Esophagus muscularis mucosa (tissue), 4 donors: Measurements from ENCODE around the gene SPTB. TPM values are rescaled to one million over a fixed set of nuclear protein-coding genes. Genes with fewer than 3 reads are reported as not detected.

ENCODE experiments used
- DNase-seq: peaks from one replicate; pipeline ENCODE4 v3.0.0-alpha.2; 2017; ENCODE audit errors: extremely low spot score
- H3K27ac ChIP-seq, 4 donors: fragments of 200-600 bp; sonication (generic); replicated peaks in 1 of 4; 1 replicate in 3 of 4; 2 replicates in 1 of 4; pipeline ENCODE4 v1.5.1; 2016 to 2019; ENCODE audit warnings: mild to moderate bottlenecking in 1 of 4
- H3K27me3 ChIP-seq, 4 donors: fragments of 200-600 bp; sonication (generic); one replicate each; pipeline versions ENCODE4 v1.5.1 to v1.6.0; 2016 to 2019
- H3K36me3 ChIP-seq, 4 donors: fragments of 200-600 bp; sonication (generic); one replicate each; pipeline ENCODE4 v1.5.1; 2016 to 2019
- H3K4me1 ChIP-seq, 4 donors: fragments of 200-600 bp; sonication (generic); one replicate each; pipeline ENCODE4 v1.5.1; 2016 to 2019
- H3K4me3 ChIP-seq, 4 donors: fragments of 200-600 bp; sonication (generic); 1 replicate in 2 of 4; 2 replicates in 2 of 4; pipeline ENCODE4 v1.5.1; 2016 to 2019; ENCODE audit warnings: mild to moderate bottlenecking in 4 of 4, moderate library complexity in 1 of 4
- H3K9me3 ChIP-seq, 4 donors: fragments of 200-600 bp; sonication (generic); 1 replicate in 3 of 4; 2 replicates in 1 of 4; pipeline ENCODE4 v1.5.1; 2016 to 2019
- CTCF ChIP-seq, 3 experiments: fragments of 200-600 bp in 2 of 3; fragments of 450-650 bp in 1 of 3; sonication (generic) in 2 of 3; IDR thresholded peaks; one replicate each; pipeline ENCODE4 v1.5.1; 2017 to 2019; ENCODE audit warnings: antibody characterized with exemption in 3 of 3, mild to moderate bottlenecking in 2 of 3, moderate library complexity in 1 of 3
- EP300 ChIP-seq: sonication (generic); formaldehyde crosslinking; IDR thresholded peaks from one replicate; pipeline ENCODE4 v1.6.1; 2017; ENCODE audit warnings: antibody characterized with exemption
- POLR2A ChIP-seq: fragments of 450-650 bp; IDR thresholded peaks from one replicate; pipeline ENCODE4 v1.6.1; 2017; ENCODE audit warnings: antibody characterized with exemption, moderate library complexity, mild to moderate bottlenecking, low read depth
- POLR2AphosphoS5 ChIP-seq, 2 donors: sonication (generic); formaldehyde crosslinking; IDR thresholded peaks; one replicate each; pipeline ENCODE4 v1.6.1; 2017; ENCODE audit warnings: antibody characterized with exemption in 2 of 2
- WGBS: methylation state at CpG from one replicate; pipeline ENCODE4 v1.1.5; 2018; 5-methylcytosine and 5-hydroxymethylcytosine counted together
- intact Hi-C: fragments of 100-400 bp; cut with DNase I; formaldehyde crosslinking; loops from one replicate; pipeline ENCODE4 v1.15.1; 2023
- total RNA-seq, 4 donors: library from RNA; depleted of rRNA; stranded (reverse); fragments of >200 nt; gene quantifications; one replicate each; pipeline versions ENCODE4 v1.1.0 to v1.2.1, GENCODE V29; 2016

The SPTB gene
- total RNA-seq, 4 donors from 2014 or later = 0.83 to 2.5 (median 1.8) TPM

GRCh38 chr14:64821651-64822050 is 58.1 kb downstream of the SPTB start:
- no peak overlapping the region for H3K4me3 ChIP-seq
- no peaks in the 10 kb centered on the region for H3K36me3 ChIP-seq
- H3K9me3 ChIP-seq = no peaks in the 10 kb centered on the region
- no peak for DNase-seq
- intact Hi-C loops = loop anchor here (2.0 to 5.0 kb wide), 3 partner anchors 71 to 161 kb away; no protein-coding TSS in a partner anchor
- peaks cover 7 to 17% (median 9%) of the 10 kb centered on the region in 4 donors for H3K4me1 ChIP-seq
- 89% methylated on average over 4 of the region's 4 CpGs for WGBS
- H3K27ac ChIP-seq = no peak overlapping the region
- H3K27me3 ChIP-seq = peaks cover 0 to 10% (median 0%) of the 10 kb centered on the region in 4 donors
- TF ChIP-seq CTCF (IDR thresholded peaks at IDR 0.05) (no peak), POLR2AphosphoS5 (IDR thresholded peaks at IDR 0.05) (no peak), EP300 (no peak), POLR2A (no peak)

GRCh38 chr14:64818151-64818550 is 61.6 kb downstream of the SPTB start:
- no peak for TF ChIP-seq CTCF (IDR thresholded peaks at IDR 0.05)
- intact Hi-C loops = no loop called here
- H3K4me3 ChIP-seq = no peak overlapping the region
- no peaks in the 10 kb centered on the region for H3K9me3 ChIP-seq
- no peak overlapping the region for H3K27ac ChIP-seq
- peaks cover 2 to 6% (median 3%) of the 10 kb centered on the region in 4 donors for H3K4me1 ChIP-seq
- no peaks in the 10 kb centered on the region for H3K36me3 ChIP-seq
- WGBS = 94% methylated on average over 9 of the region's 9 CpGs
- peaks cover 0 to 10% (median 0%) of the 10 kb centered on the region in 4 donors for H3K27me3 ChIP-seq
- DNase-seq = no peak

GRCh38 chr14:64817631-64818030 is 62.1 kb downstream of the SPTB start:
- Histone ChIP-seq H3K9me3 (no peaks in the 10 kb centered on the region), H3K36me3 (no peaks in the 10 kb centered on the region), H3K4me3 (no peak overlapping the region), H3K27me3 (peaks cover 0 to 10% (median 0%) of the 10 kb centered on the region in 4 donors), H3K4me1 (peaks cover 0 to 3% (median 0%) of the 10 kb centered on the region in 4 donors), H3K27ac (no peak overlapping the region)
- TF ChIP-seq CTCF (IDR thresholded peaks at IDR 0.05) (no peak), POLR2AphosphoS5 (IDR thresholded peaks at IDR 0.05) (no peak), POLR2A (no peak), EP300 (no peak)
- WGBS = no CpG with 5 or more reads among the region's 3 CpGs
- DNase-seq = no peak
- intact Hi-C loops = no loop called here

- intact Hi-C loops = no loop called here
- Histone ChIP-seq H3K4me3 (no peak overlapping the region), H3K4me1 (peaks cover 0 to 3% (median 0%) of the 10 kb centered on the region in 4 donors), H3K27ac (no peak overlapping the region), H3K27me3 (peaks cover 0 to 10% (median 0%) of the 10 kb centered on the region in 4 donors), H3K36me3 (no peaks in the 10 kb centered on the region), H3K9me3 (no peaks in the 10 kb centered on the region)
- TF ChIP-seq POLR2AphosphoS5 (IDR thresholded peaks at IDR 0.05) = no peak
- no peak for TF ChIP-seq POLR2A
- no peak for TF ChIP-seq CTCF (IDR thresholded peaks at IDR 0.05)
- no peak for TF ChIP-seq EP300
- no peak for DNase-seq
- WGBS = 90% methylated on average over 6 of the region's 6 CpGs
Measured at GRCh38 chr14:64816221-64816783, 63.4 kb downstream of the SPTB start.

- Histone ChIP-seq H3K36me3 (peaks cover 0 to under 1% (median 0%) of the 10 kb centered on the region in 4 donors), H3K4me3 (no peak overlapping the region), H3K9me3 (no peaks in the 10 kb centered on the region), H3K4me1 (peaks cover 0 to 3% (median 0%) of the 10 kb centered on the region in 4 donors), H3K27ac (no peak overlapping the region), H3K27me3 (peaks cover 0 to 5% (median 0%) of the 10 kb centered on the region in 4 donors)
- no peak for DNase-seq
- 87% methylated on average over 6 of the region's 7 CpGs for WGBS
- intact Hi-C loops = no loop called here
- TF ChIP-seq EP300 (no peak), POLR2A (no peak), POLR2AphosphoS5 (IDR thresholded peaks at IDR 0.05) (no peak), CTCF (IDR thresholded peaks at IDR 0.05) (no peak)
Measured at GRCh38 chr14:64815257-64815656, 64.5 kb downstream of the SPTB start.
